ENCODE measurements around the gene LZTR1. TPM values are rescaled to one million over a fixed set of nuclear protein-coding genes. Genes with fewer than 3 reads are reported as not detected.

LZTR1 gene
- total RNA-seq, 4 donors from 2014 or later = 41.1 to 60.8 (median 43.4) TPM

DNA sequence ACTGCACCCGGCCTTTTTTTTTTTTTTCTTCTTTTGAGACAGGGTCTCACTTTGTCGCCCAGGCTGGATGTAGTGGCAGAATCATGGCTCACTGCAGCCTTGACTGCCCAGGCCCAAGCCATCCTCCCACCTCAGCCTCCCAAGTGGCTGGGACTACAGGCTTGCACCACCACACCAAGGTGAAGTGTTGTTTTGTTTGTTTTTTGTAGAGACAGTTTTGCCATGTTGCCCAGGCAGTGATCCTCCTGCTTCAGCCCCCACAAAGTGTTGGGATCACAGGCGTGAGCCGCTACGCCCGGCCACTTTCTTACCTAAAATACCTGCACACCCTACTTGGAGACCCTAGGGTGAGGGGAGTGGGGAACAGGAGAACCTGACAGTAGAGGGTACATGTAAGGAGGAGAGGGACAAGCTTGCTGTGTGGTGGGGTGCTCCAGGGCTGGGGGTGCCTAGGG lies 19.6 kb upstream of the LZTR1 start:
- TF ChIP-seq, protein P1, sequence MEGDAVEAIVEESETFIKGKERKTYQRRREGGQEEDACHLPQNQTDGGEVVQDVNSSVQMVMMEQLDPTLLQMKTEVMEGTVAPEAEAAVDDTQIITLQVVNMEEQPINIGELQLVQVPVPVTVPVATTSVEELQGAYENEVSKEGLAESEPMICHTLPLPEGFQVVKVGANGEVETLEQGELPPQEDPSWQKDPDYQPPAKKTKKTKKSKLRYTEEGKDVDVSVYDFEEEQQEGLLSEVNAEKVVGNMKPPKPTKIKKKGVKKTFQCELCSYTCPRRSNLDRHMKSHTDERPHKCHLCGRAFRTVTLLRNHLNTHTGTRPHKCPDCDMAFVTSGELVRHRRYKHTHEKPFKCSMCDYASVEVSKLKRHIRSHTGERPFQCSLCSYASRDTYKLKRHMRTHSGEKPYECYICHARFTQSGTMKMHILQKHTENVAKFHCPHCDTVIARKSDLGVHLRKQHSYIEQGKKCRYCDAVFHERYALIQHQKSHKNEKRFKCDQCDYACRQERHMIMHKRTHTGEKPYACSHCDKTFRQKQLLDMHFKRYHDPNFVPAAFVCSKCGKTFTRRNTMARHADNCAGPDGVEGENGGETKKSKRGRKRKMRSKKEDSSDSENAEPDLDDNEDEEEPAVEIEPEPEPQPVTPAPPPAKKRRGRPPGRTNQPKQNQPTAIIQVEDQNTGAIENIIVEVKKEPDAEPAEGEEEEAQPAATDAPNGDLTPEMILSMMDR (IDR thresholded peaks at IDR 0.05; ENCODE audit: low read depth) = no peak

DNA sequence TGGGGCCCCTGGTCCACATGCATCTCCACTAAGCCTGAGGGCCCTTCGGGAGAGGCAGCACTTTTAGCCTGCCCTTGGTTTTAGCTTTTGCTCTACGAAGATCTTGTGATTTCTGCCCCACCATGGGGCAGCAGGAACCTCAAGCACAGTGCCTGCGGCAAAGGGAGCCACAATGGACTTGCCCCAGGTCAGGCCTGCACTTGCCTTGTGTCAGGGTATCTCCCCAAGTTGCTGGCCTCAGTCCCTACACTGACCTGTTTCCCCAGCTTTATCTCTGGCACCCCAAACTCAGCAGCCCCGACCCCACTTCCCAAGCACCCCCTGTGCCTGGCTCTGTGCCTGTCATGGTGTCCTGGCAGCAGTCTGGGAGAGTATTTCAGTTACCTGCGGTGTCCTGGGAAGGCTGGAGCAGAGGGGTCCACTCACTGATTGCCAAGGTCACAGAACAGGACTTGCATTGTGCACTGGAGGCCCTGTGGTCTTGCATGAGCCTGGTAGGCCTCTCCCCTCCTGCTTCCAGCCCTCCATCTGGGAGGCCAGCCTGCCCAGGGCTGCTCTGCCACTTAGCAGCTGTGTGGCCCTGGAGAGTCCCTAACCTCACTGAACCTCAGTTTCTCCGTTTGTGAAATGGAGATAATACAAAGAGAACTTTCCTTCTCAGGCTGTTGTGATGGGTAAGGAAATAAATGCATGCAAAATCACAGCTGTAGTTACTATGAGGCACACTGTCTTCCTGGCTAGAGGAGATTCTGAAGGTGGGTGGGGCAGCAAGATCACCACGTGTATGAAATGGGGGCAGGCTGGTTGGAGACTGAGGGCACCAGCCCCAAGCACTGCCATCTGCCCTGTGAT lies 18.7 kb upstream of the LZTR1 start:
- TF ChIP-seq, protein P1 (IDR thresholded peaks at IDR 0.05; ENCODE audit: low read depth) = no peak

DNA sequence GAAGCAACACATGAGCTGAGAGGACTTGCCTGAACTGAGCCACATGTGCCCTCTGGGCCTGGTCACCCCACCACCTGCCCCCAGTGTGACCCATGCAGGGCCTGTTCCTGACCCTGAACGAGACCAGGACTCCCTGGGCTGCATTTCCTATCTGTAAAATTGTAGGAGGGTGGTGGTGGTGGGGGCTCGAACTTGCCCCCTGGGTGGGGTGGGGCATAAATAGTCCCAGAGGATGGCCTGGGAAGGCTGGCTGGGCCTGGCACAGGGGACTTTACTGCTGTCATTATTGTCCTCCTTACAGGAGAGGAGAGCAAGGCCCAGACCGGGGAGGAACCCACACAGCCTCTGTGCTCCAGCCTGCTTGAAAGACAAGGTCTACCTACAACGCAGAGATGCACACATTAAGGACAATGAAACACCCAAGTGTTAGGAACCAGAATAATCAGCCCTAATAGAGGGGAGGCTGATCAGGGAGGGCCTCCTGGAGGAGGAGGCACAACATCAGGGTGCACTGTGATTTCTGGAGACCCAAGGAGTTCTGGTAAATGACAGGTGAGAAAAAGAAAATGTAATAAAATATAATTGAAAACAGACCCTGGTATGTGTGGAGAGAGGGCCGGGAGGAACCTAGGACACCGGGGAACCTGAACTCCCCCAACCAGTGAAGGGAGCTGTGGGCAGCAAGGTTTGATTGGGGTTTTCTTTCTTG lies 17.9 kb upstream of the LZTR1 start:
- TF ChIP-seq, protein P1 (IDR thresholded peaks at IDR 0.05; ENCODE audit: low read depth) = no peak

DNA sequence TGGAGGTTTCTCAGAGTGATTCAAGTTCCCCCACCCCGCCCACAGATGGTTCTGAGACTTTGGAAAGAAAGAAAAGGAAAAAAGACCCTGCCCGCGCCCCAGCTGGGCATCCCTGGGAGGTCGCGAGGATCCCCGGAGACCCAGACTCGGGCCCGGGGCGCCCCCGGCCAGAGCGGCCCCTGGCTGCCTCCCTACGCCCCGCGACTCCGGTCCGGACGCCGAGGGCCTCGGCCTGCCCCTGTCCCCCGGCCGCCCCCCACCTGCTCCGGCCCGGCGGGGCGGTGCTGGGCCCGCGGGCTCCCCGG lies 17.3 kb upstream of the LZTR1 start:
- TF ChIP-seq, protein P1 (IDR thresholded peaks at IDR 0.05; ENCODE audit: low read depth) = no peak

DNA sequence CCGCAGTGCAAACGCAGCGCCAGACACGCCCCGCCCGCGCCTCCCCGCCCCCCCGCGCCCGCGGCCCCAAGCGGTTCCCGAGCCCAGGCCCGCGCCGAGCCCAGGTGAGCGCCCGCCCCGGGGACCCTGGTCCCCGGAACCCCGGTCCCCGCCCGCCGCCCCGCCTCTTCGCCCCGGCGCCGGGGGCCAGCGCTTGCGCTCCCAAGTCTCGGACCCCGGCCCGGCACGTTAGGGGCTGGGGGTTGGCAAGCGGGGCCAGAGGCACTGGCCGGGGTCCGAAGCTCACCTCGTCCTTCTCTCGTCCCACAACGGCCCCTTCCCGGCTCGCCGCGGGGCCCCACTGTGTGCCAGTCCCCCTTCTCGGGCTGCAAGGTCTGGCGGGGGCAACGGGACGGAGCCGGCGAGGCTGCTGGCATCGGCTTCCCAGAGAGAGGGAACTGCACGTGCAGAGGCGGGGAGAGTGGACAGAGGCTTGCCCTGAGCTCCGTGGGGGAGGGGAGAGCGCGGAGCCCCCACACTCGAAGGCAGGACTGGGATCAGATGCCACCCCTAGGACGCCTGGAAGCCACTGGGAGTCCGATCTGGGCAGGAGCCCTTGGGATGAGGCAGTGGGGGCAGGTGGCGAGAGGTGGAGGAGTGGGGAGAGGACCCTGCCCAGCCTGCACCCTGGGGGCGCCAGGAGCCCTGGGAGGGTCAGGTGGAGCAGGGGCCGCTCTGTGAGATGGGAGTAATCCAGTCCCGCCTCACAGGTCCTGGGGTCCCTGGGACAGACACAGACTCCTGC lies 16.8 kb upstream of the LZTR1 start:
- TF ChIP-seq, protein P1 (IDR thresholded peaks at IDR 0.05; ENCODE audit: low read depth) = no peak

DNA sequence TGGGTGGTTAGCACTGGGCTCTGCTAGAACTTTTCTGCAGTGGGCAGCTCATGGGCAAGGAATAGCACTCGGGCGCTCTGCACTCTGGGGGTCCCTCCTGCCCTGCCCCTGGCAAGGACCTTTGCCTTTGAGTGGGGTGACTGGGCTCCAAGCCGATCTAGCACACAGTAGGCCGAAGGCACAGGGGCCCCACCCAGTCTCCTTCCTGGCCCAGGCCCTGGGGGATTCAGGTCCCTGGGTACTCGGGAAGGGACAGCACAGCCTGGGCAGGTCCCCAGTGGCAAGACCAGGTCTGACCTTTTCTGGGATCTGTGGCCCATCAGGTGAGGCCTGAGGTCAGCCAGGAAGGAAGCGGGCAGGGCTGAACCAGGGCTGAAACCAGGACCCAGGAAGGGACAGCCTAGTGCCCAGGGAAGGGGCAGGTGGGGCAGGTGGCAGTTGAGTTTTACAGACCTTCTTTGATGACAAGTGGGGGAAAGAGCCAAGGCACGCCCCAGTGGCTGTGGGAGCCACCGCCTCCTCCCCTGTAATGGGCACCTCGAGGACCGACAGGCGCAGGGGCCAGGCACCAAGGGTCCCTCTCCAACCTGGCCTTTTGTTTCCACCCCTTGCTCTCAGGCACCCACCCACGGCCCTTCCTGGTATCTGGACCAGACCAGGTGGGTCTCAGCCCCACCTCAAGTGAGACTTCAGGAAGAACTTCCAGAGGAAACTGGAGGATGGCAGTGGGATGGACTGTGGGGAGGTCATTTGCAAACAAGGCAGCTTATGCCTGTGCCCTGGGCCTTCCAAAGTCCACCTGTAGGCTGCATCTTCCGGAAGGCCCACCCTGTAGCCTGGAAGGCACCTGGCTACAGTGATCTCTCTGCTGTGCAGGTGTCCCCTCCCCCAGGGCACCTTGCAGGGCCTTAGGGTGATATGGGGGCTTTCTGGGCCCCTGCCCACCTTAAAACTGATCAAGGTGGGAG lies 15.9 kb upstream of the LZTR1 start:
- TF ChIP-seq, protein P1 (IDR thresholded peaks at IDR 0.05; ENCODE audit: low read depth) = no peak

All from subcutaneous adipose tissue (tissue), 4 donors.